ENCODE results near the gene DYNC1I1. TPM values are rescaled to one million over a fixed set of nuclear protein-coding genes. Genes with fewer than 3 reads are reported as not detected.

Gene DYNC1I1
- total RNA-seq, 2 experiments from 2014 or later = not detected

DNA sequence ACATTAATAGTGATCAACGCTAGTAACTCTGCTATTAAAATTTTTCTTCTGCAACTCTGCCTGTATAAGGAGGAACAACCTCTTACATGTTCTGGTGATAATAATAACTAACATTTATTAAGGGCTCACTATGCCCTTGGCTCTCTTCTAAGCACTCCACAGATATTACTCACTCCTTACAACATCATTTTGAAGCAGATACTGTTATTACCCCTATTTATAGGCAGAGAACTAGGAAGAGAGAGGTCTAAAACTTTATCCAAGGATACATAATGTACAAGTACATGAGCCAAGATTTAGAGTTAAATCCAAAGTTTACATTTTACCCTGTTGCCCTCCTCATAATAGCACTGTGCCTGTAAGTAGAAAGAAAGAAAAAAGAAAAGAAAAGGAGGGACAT, 205.6 kb downstream of the DYNC1I1 start:
- no peaks in the 10 kb centered on the region for H3K9me3 Mint-ChIP-seq (ENCODE audit: low read depth)
- intact Hi-C loops (cut with DNase I, micrococcal nuclease) = no loop called here
- DNase-seq (no peak), ATAC-seq (no peak)
- H3K4me3 Mint-ChIP-seq = no peak overlapping the region
- no peak overlapping the region for H3K27ac Mint-ChIP-seq
- no peaks in the 10 kb centered on the region for H3K36me3 Mint-ChIP-seq (ENCODE audit: low read depth)
- CTCF ChIA-PET = interaction anchor here (0.6 kb wide), 1 partner anchor 61 kb away, joined by 3 read pairs; no protein-coding TSS in a partner anchor
- no peaks in the 10 kb centered on the region for H3K4me1 Mint-ChIP-seq
- POLR2A ChIA-PET = no interaction called here
- peaks cover 2% of the 10 kb centered on the region for H3K27me3 Mint-ChIP-seq

GRCh38 chr7:95980167-95980566, 207.8 kb downstream of the DYNC1I1 start:
- no peaks in the 10 kb centered on the region for H3K36me3 Mint-ChIP-seq (ENCODE audit: low read depth)
- peaks cover 5% of the 10 kb centered on the region for H3K27me3 Mint-ChIP-seq
- no peaks in the 10 kb centered on the region for H3K9me3 Mint-ChIP-seq (ENCODE audit: low read depth)
- no peak overlapping the region for H3K27ac Mint-ChIP-seq
- no peak overlapping the region for H3K4me3 Mint-ChIP-seq
- POLR2A ChIA-PET = no interaction called here
- DNase-seq = no peak
- intact Hi-C loops (cut with DNase I, micrococcal nuclease) = no loop called here
- CTCF ChIA-PET = no interaction called here
- no peak for ATAC-seq
- no peaks in the 10 kb centered on the region for H3K4me1 Mint-ChIP-seq

GRCh38 chr7:95980706-95981105, 208.4 kb downstream of the DYNC1I1 start:
- Mint-ChIP-seq H3K27ac (no peak overlapping the region), H3K36me3 (ENCODE audit: low read depth) (no peaks in the 10 kb centered on the region), H3K4me1 (no peaks in the 10 kb centered on the region), H3K4me3 (no peak overlapping the region), H3K27me3 (peaks cover 5% of the 10 kb centered on the region), H3K9me3 (ENCODE audit: low read depth) (no peaks in the 10 kb centered on the region)
- intact Hi-C loops (cut with DNase I, micrococcal nuclease) = no loop called here
- CTCF ChIA-PET = no interaction called here
- POLR2A ChIA-PET = no interaction called here
- DNase-seq (no peak), ATAC-seq (no peak)

- ChIA-PET POLR2A (no interaction called here), CTCF (no interaction called here)
- Mint-ChIP-seq H3K9me3 (ENCODE audit: low read depth) (no peaks in the 10 kb centered on the region), H3K36me3 (ENCODE audit: low read depth) (no peaks in the 10 kb centered on the region), H3K27ac (no peak overlapping the region), H3K4me1 (no peaks in the 10 kb centered on the region), H3K4me3 (no peak overlapping the region), H3K27me3 (peaks cover 24% of the 10 kb centered on the region)
- intact Hi-C loops (cut with DNase I, micrococcal nuclease) = no loop called here
- ATAC-seq (no peak), DNase-seq (no peak)
Measured at GRCh38 chr7:95986178-95986764, 213.9 kb downstream of the DYNC1I1 start.

DNA sequence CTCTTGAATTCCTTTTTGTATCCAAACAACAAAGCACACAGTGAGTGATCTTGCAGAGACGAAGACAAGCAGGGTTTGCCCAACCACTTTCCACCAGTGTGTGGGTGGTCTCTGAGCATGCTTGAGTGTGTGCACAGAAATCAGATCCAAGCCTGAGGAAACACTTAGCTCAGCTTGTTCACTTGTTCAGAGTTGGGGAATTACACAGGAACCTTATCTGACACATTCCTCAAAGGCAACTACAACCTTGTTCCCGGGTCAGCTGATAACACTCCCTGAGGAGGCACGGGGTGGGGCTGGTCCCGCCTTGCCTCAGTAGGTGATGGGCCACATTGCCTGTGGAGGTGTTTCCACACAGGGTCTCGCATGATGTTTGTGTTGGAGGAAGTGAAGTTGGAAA, 216.9 kb downstream of the DYNC1I1 start:
- Mint-ChIP-seq H3K27me3 (peaks cover 28% of the 10 kb centered on the region), H3K36me3 (ENCODE audit: low read depth) (no peaks in the 10 kb centered on the region)
- no peak for ATAC-seq

DNA sequence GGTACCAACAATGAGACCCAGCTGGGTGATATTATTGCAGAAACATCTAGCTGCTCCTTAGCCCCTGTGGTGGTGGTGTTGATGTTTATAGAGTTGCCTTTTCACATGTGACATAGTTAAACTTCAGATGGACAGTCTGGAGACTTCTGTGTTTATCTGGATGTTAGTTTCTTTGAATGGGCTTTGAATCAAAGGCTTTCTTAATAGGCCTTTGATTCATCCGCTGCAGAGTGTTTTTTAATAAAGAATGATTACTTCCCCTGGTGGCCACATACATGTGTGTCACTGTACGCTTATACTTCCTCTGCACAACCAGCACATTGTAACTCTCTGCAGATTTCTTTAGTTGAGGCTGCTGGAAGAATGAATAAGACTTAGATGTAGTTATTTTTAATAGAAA, 221.0 kb downstream of the DYNC1I1 start:
- Mint-ChIP-seq H3K27ac (no peak overlapping the region), H3K9me3 (ENCODE audit: low read depth) (peaks cover 2% of the 10 kb centered on the region), H3K27me3 (peaks cover 22% of the 10 kb centered on the region), H3K4me3 (no peak overlapping the region), H3K4me1 (no peaks in the 10 kb centered on the region), H3K36me3 (ENCODE audit: low read depth) (no peaks in the 10 kb centered on the region)
- ATAC-seq (no peak), DNase-seq (no peak)
- POLR2A ChIA-PET = no interaction called here
- intact Hi-C loops (cut with DNase I, micrococcal nuclease) = no loop called here
- CTCF ChIA-PET = no interaction called here

More for the DNA sequence above, 216.9 kb downstream of the DYNC1I1 start:
- intact Hi-C loops (cut with DNase I, micrococcal nuclease) = no loop called here
- H3K27ac Mint-ChIP-seq = no peak overlapping the region
- CTCF ChIA-PET = interaction anchor here (0.7 kb wide), 1 partner anchor 1752 kb away, joined by 3 read pairs; no protein-coding TSS in a partner anchor
- POLR2A ChIA-PET = no interaction called here
- H3K4me3 Mint-ChIP-seq = no peak overlapping the region
- no peaks in the 10 kb centered on the region for H3K9me3 Mint-ChIP-seq (ENCODE audit: low read depth)
- no peaks in the 10 kb centered on the region for H3K4me1 Mint-ChIP-seq
- DNase-seq = no peak

DNA sequence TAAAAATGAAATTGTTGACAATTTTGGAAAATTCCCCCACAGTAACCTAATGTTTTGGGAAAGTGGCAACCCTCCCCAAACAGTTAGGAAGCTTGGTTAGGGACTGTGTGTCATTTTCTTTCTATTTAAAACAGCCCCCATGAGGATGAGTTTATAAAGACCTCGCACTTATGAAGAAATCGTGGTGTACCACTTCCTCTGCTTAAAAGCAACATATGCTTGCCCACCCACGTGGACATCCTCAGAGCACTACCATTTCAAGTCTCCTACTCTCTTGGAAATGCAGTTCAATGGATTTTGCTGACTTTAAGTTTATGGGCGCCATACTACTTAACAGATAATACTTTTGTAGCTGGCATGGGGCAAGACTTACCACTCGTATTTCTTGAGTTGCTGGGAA, 223.8 kb downstream of the DYNC1I1 start:
- Mint-ChIP-seq H3K27me3 (peaks cover 10% of the 10 kb centered on the region), H3K4me1 (no peaks in the 10 kb centered on the region), H3K4me3 (no peak overlapping the region), H3K27ac (no peak overlapping the region), H3K36me3 (ENCODE audit: low read depth) (no peaks in the 10 kb centered on the region), H3K9me3 (ENCODE audit: low read depth) (peaks cover 2% of the 10 kb centered on the region)
- ChIA-PET POLR2A (no interaction called here), CTCF (no interaction called here)
- intact Hi-C loops (cut with DNase I, micrococcal nuclease) = no loop called here
- DNase-seq (no peak), ATAC-seq (no peak)

DNA sequence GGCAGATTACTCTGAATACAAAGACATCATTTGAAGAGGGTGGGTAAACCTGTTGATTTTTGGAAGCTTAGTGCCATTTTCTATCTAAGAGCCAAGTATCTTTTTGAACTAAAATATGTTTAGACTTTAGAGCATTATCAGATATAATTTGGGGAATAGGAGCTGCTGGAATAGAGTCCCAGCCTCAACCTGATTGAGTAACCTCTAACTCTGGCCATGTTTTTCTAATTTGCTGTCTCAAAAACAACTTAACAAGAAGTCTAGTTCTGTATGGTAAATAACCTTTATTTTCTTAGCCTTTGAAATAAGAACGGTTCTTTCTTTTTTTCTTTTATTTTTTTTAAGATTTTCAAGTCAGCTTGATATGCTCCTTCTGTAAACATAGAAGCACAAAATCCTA, 224.5 kb downstream of the DYNC1I1 start:
- no peaks in the 10 kb centered on the region for H3K4me1 Mint-ChIP-seq
- no peak overlapping the region for H3K27ac Mint-ChIP-seq
- ATAC-seq (no peak), DNase-seq (no peak)
- POLR2A ChIA-PET = no interaction called here
- intact Hi-C loops (cut with DNase I, micrococcal nuclease) = no loop called here
- CTCF ChIA-PET = no interaction called here
- peaks cover 10% of the 10 kb centered on the region for H3K27me3 Mint-ChIP-seq
- no peaks in the 10 kb centered on the region for H3K36me3 Mint-ChIP-seq (ENCODE audit: low read depth)
- H3K4me3 Mint-ChIP-seq = no peak overlapping the region
- peaks cover 2% of the 10 kb centered on the region for H3K9me3 Mint-ChIP-seq (ENCODE audit: low read depth)

DNA sequence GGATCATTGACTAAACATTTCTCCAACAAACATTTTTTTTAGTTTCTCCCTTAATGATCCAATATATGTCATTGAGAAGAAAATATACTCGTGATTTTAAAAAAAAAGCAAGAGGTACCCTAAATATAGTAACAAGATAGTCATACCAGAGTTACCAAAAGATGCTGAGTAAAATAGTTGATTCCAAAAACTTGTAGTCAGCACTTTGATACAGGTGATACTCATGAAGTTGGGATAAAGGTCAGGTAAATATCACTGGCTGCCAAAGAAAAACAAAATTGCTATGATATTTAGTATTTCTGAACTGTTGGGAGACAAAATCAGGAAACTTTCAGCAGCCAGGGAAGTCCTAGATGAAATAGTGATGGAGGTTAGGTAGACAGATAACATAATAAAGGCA, 225.3 kb downstream of the DYNC1I1 start:
- ChIA-PET POLR2A (no interaction called here), CTCF (no interaction called here)
- ATAC-seq (no peak), DNase-seq (no peak)
- Mint-ChIP-seq H3K4me3 (no peak overlapping the region), H3K36me3 (ENCODE audit: low read depth) (no peaks in the 10 kb centered on the region), H3K9me3 (ENCODE audit: low read depth) (peaks cover 2% of the 10 kb centered on the region), H3K4me1 (no peaks in the 10 kb centered on the region), H3K27me3 (peaks cover 8% of the 10 kb centered on the region), H3K27ac (no peak overlapping the region)
- intact Hi-C loops (cut with DNase I, micrococcal nuclease) = no loop called here

- DNase-seq (no peak), ATAC-seq (no peak)
- intact Hi-C loops (cut with DNase I, micrococcal nuclease) = no loop called here
- ChIA-PET POLR2A (no interaction called here), CTCF (interaction anchor here (0.5 kb wide), 1 partner anchor 17 kb away, joined by 3 read pairs; no protein-coding TSS in a partner anchor)
- Mint-ChIP-seq H3K4me1 (no peaks in the 10 kb centered on the region), H3K27ac (no peak overlapping the region), H3K4me3 (no peak overlapping the region), H3K36me3 (ENCODE audit: low read depth) (no peaks in the 10 kb centered on the region), H3K27me3 (peaks cover 7% of the 10 kb centered on the region), H3K9me3 (ENCODE audit: low read depth) (peaks cover 2% of the 10 kb centered on the region)
Measured at GRCh38 chr7:95999481-95999880, 227.1 kb downstream of the DYNC1I1 start.

DNA sequence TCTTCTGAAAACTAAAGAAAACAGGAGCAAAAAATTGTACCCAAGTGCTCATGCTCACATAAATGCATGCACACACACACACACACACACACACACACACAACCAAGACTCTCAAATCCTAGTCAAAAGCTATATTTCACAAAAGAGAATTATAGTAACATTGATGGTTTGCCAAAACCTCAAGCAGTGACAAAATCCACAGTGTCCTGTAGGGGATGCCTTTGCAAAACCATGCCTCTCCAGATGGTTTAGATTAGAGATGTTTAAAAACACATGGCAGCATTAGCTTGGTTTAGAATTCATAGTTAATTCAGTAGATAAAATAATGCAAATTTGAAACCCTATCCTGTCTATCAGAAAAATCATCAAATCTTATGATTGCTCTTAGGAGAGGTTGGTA, 232.2 kb downstream of the DYNC1I1 start:
- Mint-ChIP-seq H3K4me1 (no peaks in the 10 kb centered on the region), H3K4me3 (no peak overlapping the region), H3K27ac (no peak overlapping the region), H3K36me3 (ENCODE audit: low read depth) (no peaks in the 10 kb centered on the region), H3K9me3 (ENCODE audit: low read depth) (no peaks in the 10 kb centered on the region), H3K27me3 (peaks cover 7% of the 10 kb centered on the region)
- no peak for ATAC-seq
- intact Hi-C loops (cut with DNase I, micrococcal nuclease) = no loop called here
- ChIA-PET POLR2A (no interaction called here), CTCF (no interaction called here)
- DNase-seq = no peak

GRCh38 chr7:96005271-96005670, 232.9 kb downstream of the DYNC1I1 start:
- no peak for DNase-seq
- ATAC-seq = no peak
- H3K27ac Mint-ChIP-seq = no peak overlapping the region
- H3K4me1 Mint-ChIP-seq = no peaks in the 10 kb centered on the region
- no peak overlapping the region for H3K4me3 Mint-ChIP-seq
- no peaks in the 10 kb centered on the region for H3K9me3 Mint-ChIP-seq (ENCODE audit: low read depth)
- H3K36me3 Mint-ChIP-seq (ENCODE audit: low read depth) = no peaks in the 10 kb centered on the region
- H3K27me3 Mint-ChIP-seq = peaks cover 7% of the 10 kb centered on the region
- POLR2A ChIA-PET = no interaction called here
- intact Hi-C loops (cut with DNase I, micrococcal nuclease) = no loop called here
- CTCF ChIA-PET = no interaction called here

GRCh38 chr7:96009148-96009547, 236.8 kb downstream of the DYNC1I1 start:
- no peak overlapping the region for H3K27ac Mint-ChIP-seq
- ChIA-PET CTCF (no interaction called here), POLR2A (no interaction called here)
- H3K36me3 Mint-ChIP-seq (ENCODE audit: low read depth) = no peaks in the 10 kb centered on the region
- H3K4me1 Mint-ChIP-seq = no peaks in the 10 kb centered on the region
- ATAC-seq (no peak), DNase-seq (no peak)
- no peak overlapping the region for H3K4me3 Mint-ChIP-seq
- intact Hi-C loops (cut with DNase I, micrococcal nuclease) = no loop called here
- H3K9me3 Mint-ChIP-seq (ENCODE audit: low read depth) = no peaks in the 10 kb centered on the region
- peaks cover 9% of the 10 kb centered on the region for H3K27me3 Mint-ChIP-seq

Measured in activated CD4-positive, alpha-beta T cell treated with anti-CD3 and anti-CD28 coated beads for 36 hours (primary cell).